HCT116 (cell line): ENCODE results near the gene CX3CR1. TPM values are rescaled to one million over a fixed set of nuclear protein-coding genes. Genes with fewer than 3 reads are reported as not detected.
"Not testable (repeated sequence)": the region's sequence is repeated elsewhere in the genome, so short reads cannot be mapped to it uniquely, and the experiment has no call there.

Experiments used
- ATAC-seq: fragments of 200-7000 bp; cut with Tn5 transposase; 2 replicates; pipeline ENCODE4 v1.9.1; 2020; ENCODE audit warnings: mild to moderate bottlenecking, moderate library complexity
- BruUV-seq: library from RNA; stranded (reverse); fragments of 400-500 nt; replicated peaks from 2 replicates; lab custom pipeline; 2021; lab: Mats Ljungman, UMichigan
- CTCF ChIA-PET: fragments of 300-600 bp; sonication (Branson Sonifier 250); formaldehyde crosslinking; loops from one replicate; lab custom pipeline; 2021; ENCODE audit warnings: antibody characterized with exemption; lab: Charles Lee
- POLR2A ChIA-PET: fragments of 300-600, 350-600 bp; sonication (Branson Sonifier 250); formaldehyde crosslinking; loops from one replicate; lab custom pipeline; 2021; ENCODE audit warnings: antibody characterized with exemption; lab: Charles Lee
- RAD21 ChIA-PET, 2 experiments: fragments of 300-600 bp; sonication (Branson Sonifier 250); formaldehyde crosslinking; loops; one replicate each; lab custom pipeline; 2023; ENCODE audit warnings: low total read pairs in 2 of 2; ENCODE audit not compliant: uncharacterized antibody in 2 of 2, unreplicated experiment in 2 of 2, low non-redundant PET in 1 of 2; lab: Charles Lee
- DNase-seq: peaks from one replicate; pipeline ENCODE4 v3.0.0-alpha.2; 2010; ENCODE audit warnings: low read depth, low spot score
- H2AFZ ChIP-seq: fragments of 200-600 bp; shearing (Covaris generic), sonication (generic); 2 replicates; pipeline ENCODE4 v1.6.1; 2017; ENCODE audit warnings: low read depth, mixed run types, mixed read lengths, antibody characterized with exemption, low read length; ENCODE audit not compliant: poor library complexity, severe bottlenecking
- H3K27ac ChIP-seq: 2 replicates; pipeline ENCODE4 v1.5.1; 2012; ENCODE audit warnings: low read depth, low read length
- H3K27me3 ChIP-seq: fragments of 200-600 bp; sonication (generic); 2 replicates; pipeline ENCODE4 v1.6.1; 2016; ENCODE audit warnings: mixed run types, low read length, mixed read lengths; ENCODE audit not compliant: insufficient read depth
- H3K36me3 ChIP-seq, 2 experiments: fragments of 200-500 bp in 1 of 2; fragments of 200-600 bp in 1 of 2; sonication (Bioruptor generic) in 1 of 2; sonication (generic) in 1 of 2; 2 replicates each; pipeline versions ENCODE4 v1.5.1 to v1.6.1; 2014 to 2016; ENCODE audit warnings: low read length in 2 of 2, inconsistent platforms in 1 of 2, mixed read lengths in 1 of 2, mixed run types in 1 of 2; ENCODE audit not compliant: insufficient read depth in 2 of 2, control insufficient read depth in 1 of 2
- H3K4me1 ChIP-seq, 2 experiments: fragments of 200-600 bp in 1 of 2; sonication (generic) in 1 of 2; 2 replicates each; pipeline versions ENCODE4 v1.5.1 to v1.6.1; 2012 to 2017; ENCODE audit warnings: low read length in 2 of 2, inconsistent platforms in 1 of 2, mild to moderate bottlenecking in 1 of 2, mixed read lengths in 1 of 2, mixed run types in 1 of 2, moderate library complexity in 1 of 2; ENCODE audit not compliant: insufficient read depth in 2 of 2, control insufficient read depth in 1 of 2
- H3K4me2 ChIP-seq: fragments of 200-600 bp; sonication (generic); 2 replicates; pipeline ENCODE4 v1.6.1; 2017; ENCODE audit warnings: mixed run types, low read length, mixed read lengths
- H3K4me3 ChIP-seq, 2 experiments: fragments of 200-600 bp in 1 of 2; sonication (generic) in 1 of 2; replicated peaks in 1 of 2; 2 replicates each; pipeline ENCODE4 v1.5.1; 2011 to 2016; ENCODE audit warnings: low read length in 2 of 2, control low read depth in 1 of 2, low read depth in 1 of 2, mild to moderate bottlenecking in 1 of 2, mixed read lengths in 1 of 2, mixed run types in 1 of 2
- H3K79me2 ChIP-seq: fragments of 200-600 bp; sonication (generic); 2 replicates; pipeline ENCODE4 v1.6.1; 2017; ENCODE audit warnings: mild to moderate bottlenecking, mixed run types, low read length, moderate library complexity, mixed read lengths; ENCODE audit not compliant: insufficient read depth
- H3K9ac ChIP-seq: fragments of 200-600 bp; sonication (generic); 2 replicates; pipeline ENCODE4 v1.6.1; 2016; ENCODE audit warnings: low read length, mixed read lengths
- H3K9me2 ChIP-seq: fragments of 200-600 bp; sonication (generic), shearing (Covaris generic); 2 replicates; pipeline ENCODE4 v1.6.1; 2017; ENCODE audit warnings: mixed run types, mild to moderate bottlenecking, moderate library complexity; ENCODE audit not compliant: insufficient read depth
- H3K9me3 ChIP-seq, 2 experiments: fragments of 200-500 bp in 1 of 2; fragments of 200-600 bp in 1 of 2; sonication (Bioruptor generic) in 1 of 2; sonication (generic) in 1 of 2; 2 replicates each; pipeline ENCODE4 v1.6.1; 2014 to 2017; ENCODE audit warnings: low read length in 2 of 2, mixed read lengths in 2 of 2, inconsistent platforms in 1 of 2, low read depth in 1 of 2, mild to moderate bottlenecking in 1 of 2, mixed run types in 1 of 2, moderate library complexity in 1 of 2; ENCODE audit not compliant: control insufficient read depth in 1 of 2, insufficient read depth in 1 of 2
- H4K20me1 ChIP-seq: fragments of 200-600 bp; sonication (generic), shearing (Covaris generic); 2 replicates; pipeline ENCODE4 v1.6.1; 2017; ENCODE audit warnings: mixed run types, mild to moderate bottlenecking, moderate library complexity; ENCODE audit not compliant: insufficient read depth
- CBX3 ChIP-seq: IDR thresholded peaks from 2 replicates; pipeline ENCODE4 v1.6.1; 2012; ENCODE audit warnings: low read depth
- EGR1 ChIP-seq: IDR thresholded peaks from 2 replicates; pipeline ENCODE4 v1.6.1; 2012; ENCODE audit warnings: low read depth
- SIN3A ChIP-seq: IDR thresholded peaks from 2 replicates; pipeline ENCODE4 v1.6.1; 2012; ENCODE audit warnings: low read depth
- ZNF274 ChIP-seq: fragments of 200-500 bp; sonication (Bioruptor generic); IDR thresholded peaks from 2 replicates; pipeline ENCODE4 v1.6.1; 2014; ENCODE audit warnings: mild to moderate bottlenecking, low read depth, low read length, inconsistent platforms
- intact Hi-C: fragments of 100-400 bp; cut with micrococcal nuclease; formaldehyde crosslinking; loops from 2 replicates; pipeline ENCODE4 v1.10.0; 2022
- total RNA-seq: library from RNA; stranded (reverse); gene quantifications from one replicate; pipeline ENCODE4 v1.2.1, GENCODE V29; 2021; ENCODE audit not compliant: unreplicated experiment
- TF ChIP-seq, protein P1 (sequence below): IDR thresholded peaks from 2 replicates; pipeline ENCODE4 v1.6.1; 2011; ENCODE audit warnings: mild to moderate bottlenecking, low read length, moderate library complexity; ENCODE audit not compliant: insufficient replicate concordance; ENCODE audit errors: extremely low read depth

Gene CX3CR1
- total RNA-seq, 1 experiment from 2014 or later = 0.10 TPM

DNA sequence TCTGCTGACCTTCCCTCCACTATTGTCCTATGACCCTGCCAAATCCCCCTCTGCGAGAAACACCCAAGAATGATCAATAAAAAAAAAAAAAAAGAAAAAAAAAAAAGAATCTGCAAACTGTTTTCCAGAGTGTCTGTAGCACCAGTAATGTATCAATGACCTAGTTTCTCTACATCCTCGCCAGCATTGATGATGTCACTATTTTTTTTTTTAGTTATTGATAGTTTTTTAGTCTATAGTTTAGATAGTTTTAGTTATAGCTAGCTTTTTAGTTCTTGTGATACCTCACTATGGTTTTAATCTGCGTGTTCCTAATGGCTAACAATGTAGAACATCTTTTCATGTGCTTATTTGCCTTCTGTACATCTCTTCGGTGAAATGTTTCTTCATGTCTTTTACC is 51.3 kb downstream of the CX3CR1 start:
- no peaks in the 10 kb centered on the region for H3K9me2 ChIP-seq
- no TSS peak for BruUV-seq
- ChIA-PET RAD21 (no interaction called here), CTCF (no interaction called here), POLR2A (no interaction called here)
- H3K36me3 ChIP-seq = no peaks in the 10 kb centered on the region
- no peaks in the 10 kb centered on the region for H4K20me1 ChIP-seq
- no peak overlapping the region for H3K4me2 ChIP-seq
- TF ChIP-seq SIN3A (no peak), CBX3 (no peak), ZNF274 (no peak), EGR1 (no peak)
- TF ChIP-seq, protein P1, sequence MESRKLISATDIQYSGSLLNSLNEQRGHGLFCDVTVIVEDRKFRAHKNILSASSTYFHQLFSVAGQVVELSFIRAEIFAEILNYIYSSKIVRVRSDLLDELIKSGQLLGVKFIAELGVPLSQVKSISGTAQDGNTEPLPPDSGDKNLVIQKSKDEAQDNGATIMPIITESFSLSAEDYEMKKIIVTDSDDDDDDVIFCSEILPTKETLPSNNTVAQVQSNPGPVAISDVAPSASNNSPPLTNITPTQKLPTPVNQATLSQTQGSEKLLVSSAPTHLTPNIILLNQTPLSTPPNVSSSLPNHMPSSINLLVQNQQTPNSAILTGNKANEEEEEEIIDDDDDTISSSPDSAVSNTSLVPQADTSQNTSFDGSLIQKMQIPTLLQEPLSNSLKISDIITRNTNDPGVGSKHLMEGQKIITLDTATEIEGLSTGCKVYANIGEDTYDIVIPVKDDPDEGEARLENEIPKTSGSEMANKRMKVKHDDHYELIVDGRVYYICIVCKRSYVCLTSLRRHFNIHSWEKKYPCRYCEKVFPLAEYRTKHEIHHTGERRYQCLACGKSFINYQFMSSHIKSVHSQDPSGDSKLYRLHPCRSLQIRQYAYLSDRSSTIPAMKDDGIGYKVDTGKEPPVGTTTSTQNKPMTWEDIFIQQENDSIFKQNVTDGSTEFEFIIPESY = no peak
- intact Hi-C loops = no loop called here
- no peak for ATAC-seq
- DNase-seq = no peak
- H3K27ac ChIP-seq = no peak overlapping the region
- no peak overlapping the region for H2AFZ ChIP-seq
- no peaks in the 10 kb centered on the region for H3K4me1 ChIP-seq
- peaks cover 31% of the 10 kb centered on the region for H3K27me3 ChIP-seq
- H3K4me3 ChIP-seq = no peak overlapping the region
- no peak overlapping the region for H3K9ac ChIP-seq
- no peaks in the 10 kb centered on the region for H3K79me2 ChIP-seq
- H3K9me3 ChIP-seq = no peaks in the 10 kb centered on the region

DNA sequence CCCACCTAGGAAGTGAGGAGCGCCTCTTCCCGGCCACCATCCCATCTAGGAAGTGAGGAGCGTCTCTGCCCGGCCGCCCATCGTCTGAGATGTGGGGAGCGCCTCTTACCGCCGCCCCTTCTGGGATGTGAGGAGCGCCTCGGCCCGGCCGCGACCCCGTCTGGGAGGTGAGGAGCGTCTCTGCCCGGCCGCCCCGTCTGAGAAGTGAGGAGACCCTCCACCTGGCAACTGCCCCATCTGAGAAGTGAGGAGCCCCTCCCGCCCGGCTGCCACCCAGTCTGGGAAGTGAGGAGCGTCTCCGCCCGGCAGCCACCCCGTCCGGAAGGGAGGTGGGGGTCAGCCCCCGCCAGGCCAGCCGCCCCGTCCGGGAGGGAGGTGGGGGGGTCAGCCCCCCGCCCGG is 52.2 kb downstream of the CX3CR1 start:
- H3K4me1 ChIP-seq, H3K4me3 ChIP-seq, POLR2A ChIA-PET, BruUV-seq, H3K36me3 ChIP-seq, CTCF ChIA-PET, RAD21 ChIA-PET, H4K20me1 ChIP-seq, DNase-seq, H2AFZ ChIP-seq, H3K27ac ChIP-seq, intact Hi-C loops, H3K4me2 ChIP-seq, H3K9ac ChIP-seq, ATAC-seq, H3K79me2 ChIP-seq, H3K9me3 ChIP-seq, H3K9me2 ChIP-seq: not testable (repeated sequence)
- H3K27me3 ChIP-seq = peaks cover 24% of the 10 kb centered on the region
